Immature natural killer cell (primary cell): ENCODE measurements around the gene ULK4. TPM values are rescaled to one million over a fixed set of nuclear protein-coding genes. Genes with fewer than 3 reads are reported as not detected.
"Not testable (repeated sequence)": the region's sequence is repeated elsewhere in the genome, so short reads cannot be mapped to it uniquely, and the experiment has no call there.

Experiments used
- DNase-seq, 3 donors: peaks; one replicate each; pipeline ENCODE4 v3.0.0; 2022; ENCODE audit warnings: mixed read lengths in 1 of 3
- H3K27ac Mint-ChIP-seq, 6 donors: one replicate each; pipeline ENCODE4 v1.8.0; 2020; ENCODE audit warnings: mixed read lengths in 6 of 6, mild to moderate bottlenecking in 5 of 6, inconsistent platforms in 4 of 6, moderate library complexity in 3 of 6
- H3K27me3 Mint-ChIP-seq, 3 donors: one replicate each; pipeline ENCODE4 v1.8.0; 2020 to 2021; ENCODE audit warnings: low read depth in 3 of 3, mild to moderate bottlenecking in 3 of 3, mixed read lengths in 3 of 3, moderate library complexity in 3 of 3, inconsistent platforms in 1 of 3
- H3K36me3 Mint-ChIP-seq, 3 donors: one replicate each; pipeline ENCODE4 v1.8.0; 2020; ENCODE audit warnings: mixed read lengths in 3 of 3, inconsistent platforms in 2 of 3, mild to moderate bottlenecking in 2 of 3
- H3K4me1 Mint-ChIP-seq, 2 donors: one replicate each; pipeline ENCODE4 v1.8.0; 2020; ENCODE audit warnings: inconsistent platforms in 2 of 2, mild to moderate bottlenecking in 2 of 2, mixed read lengths in 2 of 2, moderate library complexity in 1 of 2
- H3K4me3 Mint-ChIP-seq, 5 donors: one replicate each; pipeline ENCODE4 v1.8.0; 2020; ENCODE audit warnings: mild to moderate bottlenecking in 5 of 5, mixed read lengths in 5 of 5, inconsistent platforms in 3 of 5, moderate library complexity in 3 of 5
- H3K9me3 Mint-ChIP-seq, 6 donors: one replicate each; pipeline ENCODE4 v1.8.0; 2020; ENCODE audit warnings: mild to moderate bottlenecking in 6 of 6, mixed read lengths in 6 of 6, inconsistent platforms in 4 of 6, moderate library complexity in 3 of 6
- polyA plus RNA-seq, 3 donors: library from polyadenylated mRNA; unstranded; fragments of 300-500 nt; fragmentation: Illumina TruSeq; gene quantifications; one replicate each; pipeline ENCODE4 v1.2.3, GENCODE V29; 2021

Gene ULK4
- polyA plus RNA-seq, 3 donors from 2014 or later = 9.9 to 10.6 (median 9.9) TPM

- H3K36me3 Mint-ChIP-seq, H3K4me3 Mint-ChIP-seq, H3K9me3 Mint-ChIP-seq, DNase-seq, H3K4me1 Mint-ChIP-seq, H3K27ac Mint-ChIP-seq, H3K27me3 Mint-ChIP-seq: not testable (repeated sequence)
These were observed 84.2 kb downstream of the ULK4 start for GRCh38 chr3:41877741-41878140.

- no peaks in the 10 kb centered on the region for H3K4me1 Mint-ChIP-seq
- DNase-seq = no peak
- H3K9me3 Mint-ChIP-seq = no peaks in the 10 kb centered on the region
- peaks cover 0 to 9% (median 0%) of the 10 kb centered on the region in 3 donors for H3K36me3 Mint-ChIP-seq
- H3K27me3 Mint-ChIP-seq = no peaks in the 10 kb centered on the region
- H3K4me3 Mint-ChIP-seq = no peak overlapping the region
- H3K27ac Mint-ChIP-seq = no peak overlapping the region
These were observed 87.9 kb downstream of the ULK4 start for GRCh38 chr3:41874022-41874421.

- no peaks in the 10 kb centered on the region for H3K27me3 Mint-ChIP-seq
These were observed 89.7 kb downstream of the ULK4 start for GRCh38 chr3:41872157-41872556.

DNA sequence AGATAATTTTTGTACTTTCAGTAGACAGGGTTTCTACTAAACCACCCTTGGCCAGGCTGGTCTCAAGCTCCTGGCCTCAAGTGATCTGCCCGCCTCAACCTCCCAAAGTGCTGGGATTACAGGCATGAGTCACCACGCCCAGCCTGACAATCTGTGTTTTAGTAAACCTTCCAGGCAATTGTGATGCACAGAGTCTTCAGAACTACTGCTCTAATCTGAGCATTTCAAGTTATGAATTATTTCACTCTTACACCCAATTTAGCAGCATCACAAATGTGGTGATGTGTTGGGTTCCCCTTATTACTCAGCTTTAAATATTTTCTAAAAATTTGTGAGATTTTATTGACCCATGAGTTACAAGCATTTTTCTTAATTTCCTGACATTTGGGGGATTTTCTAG is 94.4 kb downstream of the ULK4 start:
- no peak overlapping the region for H3K27ac Mint-ChIP-seq
- H3K4me1 Mint-ChIP-seq = no peaks in the 10 kb centered on the region
- no peak overlapping the region for H3K4me3 Mint-ChIP-seq
- no peaks in the 10 kb centered on the region for H3K27me3 Mint-ChIP-seq
- DNase-seq = no peak
- H3K9me3 Mint-ChIP-seq = no peaks in the 10 kb centered on the region
- H3K36me3 Mint-ChIP-seq = peaks cover 0 to 10% (median 5%) of the 10 kb centered on the region in 3 donors

More at GRCh38 chr3:41872157-41872556, 89.7 kb downstream of the ULK4 start:
- Mint-ChIP-seq H3K36me3 (peaks cover 0 to 9% (median 0%) of the 10 kb centered on the region in 3 donors), H3K9me3 (no peaks in the 10 kb centered on the region), H3K4me3 (no peak overlapping the region), H3K4me1 (no peaks in the 10 kb centered on the region), H3K27ac (no peak overlapping the region)
- no peak for DNase-seq

DNA sequence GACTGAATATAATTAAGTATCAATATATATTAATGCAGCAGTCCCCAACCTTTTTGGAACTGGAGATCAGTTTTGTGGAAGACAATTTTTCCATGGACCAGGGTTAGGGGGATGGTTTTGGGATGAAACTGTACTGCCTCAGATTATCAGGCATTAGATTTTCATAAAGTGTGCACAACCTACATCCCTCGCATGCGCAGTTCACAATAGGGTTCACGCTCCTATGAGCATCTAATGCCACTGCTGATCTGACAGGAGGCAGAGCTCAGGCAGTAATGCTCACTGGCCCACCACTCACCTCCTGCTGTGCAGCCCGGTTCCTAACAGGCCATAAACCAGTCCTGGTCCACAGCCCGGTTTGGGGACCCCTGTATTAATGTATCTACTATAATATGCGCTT is 95.6 kb downstream of the ULK4 start:
- DNase-seq = no peak
- Mint-ChIP-seq H3K4me3 (no peak overlapping the region), H3K27ac (no peak overlapping the region), H3K36me3 (peaks cover 0 to 15% (median 5%) of the 10 kb centered on the region in 3 donors), H3K27me3 (no peaks in the 10 kb centered on the region), H3K4me1 (no peaks in the 10 kb centered on the region), H3K9me3 (no peaks in the 10 kb centered on the region)

DNA sequence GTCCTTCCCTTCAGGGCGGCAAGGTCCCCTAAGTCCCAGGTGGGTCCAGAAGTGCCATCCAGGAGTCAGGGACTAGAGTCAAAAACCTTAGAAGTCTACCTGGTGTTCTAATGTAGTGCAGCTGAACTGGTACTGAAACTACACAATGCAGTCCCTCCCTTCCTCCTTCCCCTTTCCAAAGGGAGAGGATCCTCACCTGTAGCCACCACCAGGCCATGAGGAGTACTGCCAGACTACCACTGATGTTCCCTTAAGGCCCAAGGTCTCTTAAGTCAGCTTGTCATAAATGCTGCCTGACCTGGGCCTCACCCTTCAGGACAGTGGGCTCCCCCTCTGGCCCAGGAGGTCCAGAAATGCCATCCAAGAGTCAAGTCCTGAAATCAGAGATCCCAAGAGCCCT is 98.9 kb downstream of the ULK4 start:
- no peaks in the 10 kb centered on the region for H3K9me3 Mint-ChIP-seq
- peaks cover 0 to 33% (median 8%) of the 10 kb centered on the region in 3 donors for H3K36me3 Mint-ChIP-seq
- H3K4me3 Mint-ChIP-seq = no peak overlapping the region
- peaks cover 0 to 2% (median 0%) of the 10 kb centered on the region in 3 donors for H3K27me3 Mint-ChIP-seq
- H3K4me1 Mint-ChIP-seq = no peaks in the 10 kb centered on the region
- H3K27ac Mint-ChIP-seq = no peak overlapping the region
- no peak for DNase-seq

DNA sequence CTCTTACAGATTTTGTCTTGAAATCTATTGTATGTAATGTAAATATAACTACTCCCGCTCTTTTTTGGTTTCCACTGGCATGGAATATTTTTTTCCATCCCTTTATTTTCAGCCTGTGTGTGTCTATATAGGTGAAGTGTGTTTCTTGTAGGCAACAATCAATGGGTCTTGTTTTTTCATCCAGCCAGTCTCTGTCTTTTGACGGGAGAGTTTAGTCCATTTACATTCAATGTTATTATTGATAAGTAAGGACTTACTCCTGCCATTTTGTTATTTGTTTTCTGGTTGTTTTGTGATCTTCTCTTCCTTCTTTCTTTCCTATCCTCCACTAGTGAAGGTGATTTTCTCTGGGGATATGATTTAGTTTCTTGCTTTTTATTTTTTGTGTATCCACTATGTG is 101.4 kb downstream of the ULK4 start:
- not testable (repeated sequence) for DNase-seq, H3K27me3 Mint-ChIP-seq, H3K4me3 Mint-ChIP-seq, H3K9me3 Mint-ChIP-seq, H3K4me1 Mint-ChIP-seq, H3K27ac Mint-ChIP-seq
- peaks cover 0 to 33% (median 8%) of the 10 kb centered on the region in 3 donors for H3K36me3 Mint-ChIP-seq

- Mint-ChIP-seq H3K4me3 (no peak overlapping the region), H3K9me3 (no peaks in the 10 kb centered on the region), H3K36me3 (peaks cover 0 to 12% (median 8%) of the 10 kb centered on the region in 3 donors), H3K27me3 (no peaks in the 10 kb centered on the region), H3K27ac (no peak overlapping the region), H3K4me1 (peaks cover under 1 to 1% of the 10 kb centered on the region in 2 donors)
- DNase-seq = no peak
These were observed 106.9 kb downstream of the ULK4 start for GRCh38 chr3:41854956-41855355.

DNA sequence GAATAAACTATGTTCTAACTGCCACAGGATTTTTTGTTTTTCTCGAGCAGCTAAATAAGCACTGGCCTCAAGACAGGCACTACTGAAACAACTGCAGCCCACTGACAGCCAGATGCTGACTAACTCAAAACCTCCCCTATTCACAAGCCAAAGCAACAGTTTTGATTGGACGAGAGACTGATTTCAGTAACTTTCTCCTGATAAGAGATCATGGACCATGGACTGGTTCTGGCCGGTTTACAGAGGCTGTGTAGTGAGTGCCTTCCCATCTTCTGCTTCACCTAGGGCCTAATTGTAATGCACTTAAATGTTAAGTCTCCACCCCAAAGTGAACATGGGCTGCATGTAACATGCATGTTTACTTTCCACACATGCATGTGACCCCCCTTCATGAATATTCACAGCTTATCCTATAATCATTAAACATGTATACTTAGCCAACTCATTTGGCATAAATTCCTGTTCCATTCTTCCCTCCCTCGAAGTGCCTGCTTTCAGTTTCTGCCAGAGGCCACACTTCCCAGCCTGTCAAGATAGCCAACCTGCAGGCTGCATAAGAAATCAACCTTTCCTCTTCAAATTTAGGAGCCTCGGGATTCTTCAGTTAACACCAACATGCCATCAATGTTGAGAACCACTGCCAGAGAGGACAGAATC is 108.2 kb downstream of the ULK4 start:
- Mint-ChIP-seq H3K4me1 (peaks cover 11 to 14% of the 10 kb centered on the region in 2 donors), H3K27me3 (no peaks in the 10 kb centered on the region), H3K27ac (no peak overlapping the region), H3K9me3 (no peaks in the 10 kb centered on the region), H3K4me3 (no peak overlapping the region), H3K36me3 (peaks cover 0 to 5% (median 1%) of the 10 kb centered on the region in 3 donors)
- DNase-seq = no peak

DNA sequence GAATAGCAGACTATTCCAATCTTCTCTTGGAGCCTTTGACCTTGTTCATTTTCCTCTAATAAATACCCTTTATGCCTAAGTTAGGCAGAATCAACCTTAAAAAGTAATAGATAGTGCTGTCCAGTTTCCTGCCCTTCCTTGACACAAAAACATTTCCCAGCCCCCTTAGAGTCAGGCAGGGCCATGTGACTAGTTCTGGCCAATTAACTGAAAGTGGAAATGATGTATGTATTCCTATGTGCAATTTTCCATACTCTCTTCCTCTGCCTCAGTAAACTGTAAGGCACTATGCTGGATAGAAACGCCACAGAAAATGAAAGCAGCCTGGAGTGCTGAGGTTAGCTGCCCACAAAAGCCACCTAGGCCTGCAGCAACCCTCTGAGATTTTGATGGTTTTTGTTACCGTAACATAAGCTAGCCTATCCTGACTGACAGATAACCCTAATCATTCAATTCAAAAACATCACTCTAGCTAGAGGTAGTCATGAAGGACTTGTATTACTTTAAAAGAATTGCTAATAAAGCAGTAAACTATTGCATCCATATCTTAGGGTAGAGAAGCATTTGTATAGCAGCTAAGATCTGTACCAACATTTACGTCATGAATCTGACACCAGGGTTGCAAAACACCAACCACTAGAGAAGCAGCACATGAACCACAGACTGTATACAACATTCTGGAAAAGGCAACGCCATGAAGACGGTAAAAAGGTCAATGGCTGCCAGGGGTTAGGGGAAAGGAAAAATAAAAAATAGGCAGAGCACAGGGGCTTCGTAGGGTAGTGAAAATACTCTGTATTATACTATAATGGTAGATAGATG is 112.9 kb downstream of the ULK4 start:
- Mint-ChIP-seq H3K27me3 (no peaks in the 10 kb centered on the region), H3K4me1 (peaks cover 17 to 21% of the 10 kb centered on the region in 2 donors), H3K27ac (peak overlapping the region; percentile 31 to 80 (median 44)), H3K9me3 (no peaks in the 10 kb centered on the region), H3K4me3 (peak overlapping the region; percentile 8 to 63 (median 41)), H3K36me3 (peaks cover 0 to 5% (median 0%) of the 10 kb centered on the region in 3 donors)
- DNase-seq = peak; percentile 20 to 28 (median 28)

- Mint-ChIP-seq H3K4me1 (peaks cover 17 to 21% of the 10 kb centered on the region in 2 donors), H3K27ac (peak overlapping the region in 3 of 6 donors; percentile 3 to 39 (median 33)), H3K4me3 (no peak overlapping the region), H3K27me3 (no peaks in the 10 kb centered on the region), H3K9me3 (peaks cover 0 to 2% (median 0%) of the 10 kb centered on the region in 6 donors), H3K36me3 (peaks cover 9 to 13% (median 9%) of the 10 kb centered on the region in 3 donors)
- no peak for DNase-seq
These were observed 114.2 kb downstream of the ULK4 start for GRCh38 chr3:41847679-41848078.

GRCh38 chr3:41846850-41847249 is 115.1 kb downstream of the ULK4 start:
- H3K9me3 Mint-ChIP-seq = peaks cover 0 to 2% (median 0%) of the 10 kb centered on the region in 6 donors
- H3K27me3 Mint-ChIP-seq = no peaks in the 10 kb centered on the region
- peaks cover 9 to 21% (median 16%) of the 10 kb centered on the region in 3 donors for H3K36me3 Mint-ChIP-seq
- H3K27ac Mint-ChIP-seq = no peak overlapping the region
- H3K4me3 Mint-ChIP-seq = no peak overlapping the region
- DNase-seq = no peak
- peaks cover 17 to 21% of the 10 kb centered on the region in 2 donors for H3K4me1 Mint-ChIP-seq

- DNase-seq = no peak
- Mint-ChIP-seq H3K27ac (no peak overlapping the region), H3K4me3 (no peak overlapping the region), H3K36me3 (peaks cover 9 to 21% (median 18%) of the 10 kb centered on the region in 3 donors), H3K27me3 (no peaks in the 10 kb centered on the region), H3K4me1 (peaks cover 17 to 21% of the 10 kb centered on the region in 2 donors), H3K9me3 (peaks cover 0 to 2% (median 0%) of the 10 kb centered on the region in 6 donors)
These were observed 116.1 kb downstream of the ULK4 start for GRCh38 chr3:41845826-41846225.

- DNase-seq, H3K27me3 Mint-ChIP-seq, H3K9me3 Mint-ChIP-seq, H3K27ac Mint-ChIP-seq, H3K4me3 Mint-ChIP-seq: not testable (repeated sequence)
- Mint-ChIP-seq H3K36me3 (peaks cover 9 to 19% (median 18%) of the 10 kb centered on the region in 3 donors), H3K4me1 (peaks cover 12 to 13% of the 10 kb centered on the region in 2 donors)
These were observed 117.6 kb downstream of the ULK4 start for GRCh38 chr3:41844256-41844655.
